Nephron (organoid): ENCODE measurements around the gene UST.

Source experiments
- H3K27ac Mint-ChIP-seq, 3 experiments: 2 replicates each; pipeline ENCODE4 v1.8.0; 2020; ENCODE audit warnings: mixed read lengths in 3 of 3, mild to moderate bottlenecking in 2 of 3, moderate library complexity in 1 of 3
- H3K27me3 Mint-ChIP-seq: 2 replicates; pipeline ENCODE4 v1.8.0; 2021; ENCODE audit warnings: low read depth, mild to moderate bottlenecking, moderate library complexity, mixed read lengths
- H3K36me3 Mint-ChIP-seq: 2 replicates; pipeline ENCODE4 v1.8.0; 2020; ENCODE audit warnings: low read depth, mixed read lengths
- H3K4me1 Mint-ChIP-seq: 2 replicates; pipeline ENCODE4 v1.8.0; 2020; ENCODE audit warnings: mixed read lengths
- H3K4me3 Mint-ChIP-seq, 3 experiments: 2 replicates each; pipeline ENCODE4 v1.8.0; 2020; ENCODE audit warnings: mild to moderate bottlenecking in 3 of 3, mixed read lengths in 3 of 3, moderate library complexity in 2 of 3
- H3K9me3 Mint-ChIP-seq: 2 replicates; pipeline ENCODE4 v1.8.0; 2020; ENCODE audit warnings: mixed read lengths
- CTCF ChIP-seq, 3 experiments: fragments of 200-600 bp; sonication (generic); IDR thresholded peaks; one replicate each; pipeline ENCODE4 v1.5.0; 2021; ENCODE audit warnings: antibody characterized with exemption in 3 of 3; ENCODE audit not compliant: unreplicated experiment in 3 of 3

UST gene

GRCh38 chr6:148737806-148738205 lies 9.0 kb upstream of the UST start:
- no peaks in the 10 kb centered on the region for H3K9me3 Mint-ChIP-seq
- no peak overlapping the region for H3K4me3 Mint-ChIP-seq
- H3K36me3 Mint-ChIP-seq = no peaks in the 10 kb centered on the region
- no peaks in the 10 kb centered on the region for H3K27me3 Mint-ChIP-seq
- H3K4me1 Mint-ChIP-seq = no peaks in the 10 kb centered on the region
- H3K27ac Mint-ChIP-seq = no peak overlapping the region
- no peak for TF ChIP-seq CTCF (IDR thresholded peaks at IDR 0.05; ENCODE audit: unreplicated experiment in 3 of 3)

DNA sequence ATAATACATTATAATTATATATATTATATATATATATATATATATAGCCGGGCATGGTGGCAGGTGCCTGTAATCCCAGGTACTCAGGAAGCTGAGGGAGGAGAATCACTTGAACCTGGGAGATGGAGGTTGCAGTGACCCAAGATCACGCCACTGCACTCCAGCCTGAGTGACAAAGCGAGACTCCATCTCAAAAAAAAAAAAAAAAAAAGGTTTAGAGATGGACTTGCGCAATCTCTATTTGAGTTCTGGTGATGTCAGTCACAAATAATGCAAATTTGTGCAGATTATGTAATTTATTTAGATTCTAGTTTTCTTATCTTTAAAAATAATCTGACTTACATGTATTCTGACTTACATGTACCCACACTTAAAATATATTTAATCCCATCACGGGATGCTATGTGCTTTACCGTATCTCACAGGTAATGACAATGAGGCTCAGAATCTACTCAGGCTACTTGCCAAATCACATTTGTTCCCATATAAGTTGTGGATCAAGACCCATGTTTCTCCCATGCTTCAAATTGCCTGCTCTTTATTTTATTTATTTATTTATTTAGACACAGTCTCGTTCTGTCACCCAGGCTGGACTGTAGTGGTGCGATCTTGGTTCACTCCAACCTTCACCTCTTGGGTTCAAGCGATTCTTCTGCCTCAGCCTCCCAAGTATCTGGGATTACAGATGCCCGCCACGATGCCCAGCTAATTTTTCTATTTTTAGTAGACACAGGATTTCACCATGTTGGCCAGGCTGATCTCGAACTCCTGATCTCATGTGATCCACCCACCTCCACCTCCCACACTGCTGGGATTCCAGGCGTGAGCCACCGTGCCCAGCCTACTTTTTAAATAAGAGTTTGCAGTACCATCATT lies 7.6 kb upstream of the UST start:
- peaks cover 10% of the 10 kb centered on the region for H3K4me1 Mint-ChIP-seq
- H3K27me3 Mint-ChIP-seq = no peaks in the 10 kb centered on the region
- H3K27ac Mint-ChIP-seq = no peak overlapping the region
- TF ChIP-seq CTCF (IDR thresholded peaks at IDR 0.05; ENCODE audit: unreplicated experiment in 3 of 3) = no peak
- no peaks in the 10 kb centered on the region for H3K9me3 Mint-ChIP-seq
- H3K36me3 Mint-ChIP-seq = no peaks in the 10 kb centered on the region
- H3K4me3 Mint-ChIP-seq = no peak overlapping the region

- H3K4me1 Mint-ChIP-seq = peaks cover 12% of the 10 kb centered on the region
- H3K27me3 Mint-ChIP-seq = peaks cover 2% of the 10 kb centered on the region
- no peak overlapping the region for H3K4me3 Mint-ChIP-seq
- no peak overlapping the region for H3K27ac Mint-ChIP-seq
- no peaks in the 10 kb centered on the region for H3K9me3 Mint-ChIP-seq
- TF ChIP-seq CTCF (IDR thresholded peaks at IDR 0.05; ENCODE audit: unreplicated experiment in 3 of 3) = no peak
- H3K36me3 Mint-ChIP-seq = no peaks in the 10 kb centered on the region
Measured at GRCh38 chr6:148739822-148740128, 7.1 kb upstream of the UST start.

DNA sequence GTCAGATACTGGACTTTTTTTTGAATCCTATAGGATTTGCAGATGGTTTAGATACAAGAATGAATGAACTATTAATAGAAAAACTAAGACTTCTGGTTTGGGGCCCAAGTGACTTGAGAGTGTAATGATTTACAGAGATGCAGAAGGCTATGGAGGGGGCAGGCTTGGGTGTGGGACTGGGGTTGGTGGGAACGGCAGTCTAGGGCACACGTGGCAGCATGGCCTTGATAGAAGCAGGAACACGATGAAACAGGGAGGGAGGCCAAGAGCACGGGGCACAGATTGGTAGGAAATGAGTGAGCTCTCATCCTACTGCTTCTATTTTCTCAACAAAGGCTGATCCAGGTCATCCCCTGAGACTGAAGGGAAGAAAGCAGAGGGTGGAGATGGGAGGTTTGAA lies 3.4 kb upstream of the UST start:
- Mint-ChIP-seq H3K36me3 (no peaks in the 10 kb centered on the region), H3K4me3 (peak overlapping the region; percentile 7 to 15 (median 13)), H3K27me3 (peaks cover 10% of the 10 kb centered on the region), H3K9me3 (no peaks in the 10 kb centered on the region), H3K27ac (peak overlapping the region in 2 of 3 experiments; percentile 55 to 68), H3K4me1 (peaks cover 27% of the 10 kb centered on the region)
- TF ChIP-seq CTCF (IDR thresholded peaks at IDR 0.05; ENCODE audit: unreplicated experiment in 3 of 3) = no peak

DNA sequence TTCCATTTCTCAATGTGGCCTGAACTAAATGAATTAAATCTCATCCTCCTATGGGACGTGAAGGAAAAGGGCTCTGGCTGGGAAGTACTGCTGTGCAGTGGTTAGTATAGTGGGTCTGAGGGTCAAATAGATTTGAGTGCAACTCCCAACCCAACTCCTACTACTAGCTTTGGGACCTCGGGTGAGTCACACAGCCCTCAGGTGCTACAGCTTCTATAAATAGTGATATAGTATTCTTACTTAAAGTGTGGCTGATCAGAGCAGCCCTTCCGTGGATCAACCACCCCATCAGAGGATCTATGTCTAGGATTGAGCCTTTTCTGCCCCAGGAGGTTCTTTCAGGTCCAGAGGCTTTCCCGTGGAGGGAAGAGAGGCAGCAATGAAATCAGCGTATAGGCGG lies 904 bp upstream of the UST start:
- Mint-ChIP-seq H3K4me3 (peak overlapping the region; percentile 91 to 92 (median 92)), H3K9me3 (no peaks in the 10 kb centered on the region), H3K27ac (peak overlapping the region; percentile 80 to 94 (median 86)), H3K4me1 (peaks cover 35% of the 10 kb centered on the region), H3K27me3 (peaks cover 15% of the 10 kb centered on the region), H3K36me3 (no peaks in the 10 kb centered on the region)
- TF ChIP-seq CTCF (IDR thresholded peaks at IDR 0.05; ENCODE audit: unreplicated experiment in 3 of 3) = no peak

DNA sequence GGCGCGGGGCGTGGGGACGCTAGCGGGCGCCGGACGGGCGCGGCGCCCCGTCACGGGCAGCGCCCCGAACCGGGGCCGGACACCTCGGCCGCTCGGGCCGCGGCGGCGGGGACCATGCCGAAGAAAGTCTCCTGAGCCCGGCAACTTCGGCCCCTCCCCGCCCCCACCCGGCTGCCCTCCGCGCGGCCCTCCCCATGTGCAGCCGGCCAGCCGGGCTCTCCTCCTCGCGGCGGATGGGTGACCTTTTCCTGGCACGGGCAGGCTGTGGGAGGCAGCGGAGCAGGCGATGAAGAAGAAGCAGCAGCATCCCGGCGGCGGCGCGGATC lies 278 bp downstream of the UST start:
- Mint-ChIP-seq H3K27me3 (peaks cover 15% of the 10 kb centered on the region), H3K27ac (peak overlapping the region in 2 of 3 experiments; percentile 86 to 94), H3K9me3 (no peaks in the 10 kb centered on the region), H3K4me3 (peak overlapping the region; percentile 91 to 93 (median 92)), H3K4me1 (peaks cover 44% of the 10 kb centered on the region), H3K36me3 (no peaks in the 10 kb centered on the region)
- TF ChIP-seq CTCF (IDR thresholded peaks at IDR 0.05; ENCODE audit: unreplicated experiment in 3 of 3) = no peak
